ACHN (cell line): ENCODE results near the gene WNT7B.

ENCODE experiments used
- DNase-seq: peaks from one replicate; pipeline ENCODE4 v3.0.0-alpha.2; 2015
- in situ Hi-C: cut with HindIII; loops from 2 replicates; pipeline ENCODE4 v1.10.0; 2017; ENCODE audit warnings: low sequenced_read_pairs, low pct_ligation_motif_present, low pct_unique_long_range_greater_than_20kb

The WNT7B gene

GRCh38 chr22:45877036-45877380, 100.0 kb downstream of the WNT7B start:
- no peak for DNase-seq
- in situ Hi-C loops = no loop called here

DNA sequence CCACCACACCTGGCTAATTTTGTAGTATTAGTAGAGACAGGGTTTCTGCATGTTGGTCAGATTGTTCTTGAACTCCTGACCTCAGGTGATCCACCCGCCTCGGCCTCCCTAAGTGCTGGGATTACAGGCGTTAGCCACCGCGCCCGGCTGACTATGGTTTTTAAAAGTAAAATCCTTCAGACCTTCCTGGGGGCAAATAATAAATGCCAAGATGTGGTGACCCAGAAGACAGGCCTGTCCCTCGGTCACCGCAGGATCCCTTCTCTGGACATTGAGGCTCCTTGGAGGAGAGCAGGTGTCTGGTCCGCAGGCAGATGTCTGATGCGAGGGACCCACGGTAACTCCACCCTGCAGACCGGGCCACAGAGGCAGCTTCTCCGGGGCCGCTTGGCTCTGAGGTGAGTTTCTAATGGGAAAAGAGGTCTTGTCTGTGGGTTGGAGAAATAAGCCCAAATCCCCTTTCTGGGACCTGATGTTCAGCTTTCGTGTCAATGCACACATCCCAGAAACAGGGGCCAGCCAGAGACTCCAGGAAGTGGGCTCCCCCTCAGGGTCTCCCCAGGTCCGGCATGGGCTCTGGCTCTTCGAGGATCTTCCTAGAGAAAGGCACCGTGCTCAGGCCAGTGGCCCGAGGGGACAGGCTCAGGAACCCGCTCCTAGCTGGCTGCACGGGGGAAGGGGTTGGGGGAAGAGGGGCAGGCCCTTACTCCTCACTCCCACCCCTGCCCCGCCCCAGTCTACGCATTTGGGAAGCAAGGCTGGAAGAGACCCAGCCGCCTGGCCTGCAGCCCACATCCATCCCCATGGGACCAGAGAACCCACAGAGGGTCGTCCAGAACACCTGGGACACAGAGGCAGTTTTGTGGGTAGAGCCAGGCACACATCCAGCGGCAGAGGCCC, 100.6 kb downstream of the WNT7B start:
- no peak for DNase-seq
- in situ Hi-C loops = no loop called here

DNA sequence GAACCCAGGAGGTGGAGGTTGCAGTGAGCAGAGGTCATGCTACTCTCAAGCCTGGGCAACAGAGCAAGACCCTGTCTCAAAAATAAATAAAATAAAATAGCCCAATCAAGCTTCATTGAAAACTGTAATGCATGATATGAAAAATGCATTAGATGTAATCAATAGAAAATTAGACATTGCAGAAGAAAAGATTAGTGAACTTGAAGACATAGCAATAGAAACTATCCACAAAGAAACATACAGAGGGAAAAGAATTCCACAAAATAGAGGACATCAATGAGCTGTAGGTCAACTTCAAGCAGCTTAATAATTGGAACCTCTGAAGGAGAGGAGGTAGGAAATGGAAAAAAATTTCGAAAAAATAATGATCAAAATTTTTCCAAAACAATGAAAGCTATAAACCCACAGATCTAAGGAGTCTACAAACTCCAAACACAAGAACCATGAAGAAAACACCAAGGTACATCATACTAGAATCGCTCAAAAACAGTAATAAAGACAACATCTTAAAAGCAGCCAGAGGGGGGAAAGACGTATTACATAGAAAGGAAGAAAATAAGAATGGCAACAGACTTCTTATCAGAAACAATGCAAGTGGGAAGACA, 104.2 kb downstream of the WNT7B start:
- DNase-seq = no peak
- in situ Hi-C loops = no loop called here

- DNase-seq = no peak
- in situ Hi-C loops = no loop called here
These were observed 105.2 kb downstream of the WNT7B start for GRCh38 chr22:45871721-45872120.
